GM21529 (cell line): Measurements from ENCODE around the gene VWCE.

Source experiments
- ATAC-seq: cut with Tn5 transposase; IDR thresholded peaks from one replicate; pipeline ENCODE4 v1.9.1; 2021; ENCODE audit not compliant: unreplicated experiment

VWCE gene, protein sequence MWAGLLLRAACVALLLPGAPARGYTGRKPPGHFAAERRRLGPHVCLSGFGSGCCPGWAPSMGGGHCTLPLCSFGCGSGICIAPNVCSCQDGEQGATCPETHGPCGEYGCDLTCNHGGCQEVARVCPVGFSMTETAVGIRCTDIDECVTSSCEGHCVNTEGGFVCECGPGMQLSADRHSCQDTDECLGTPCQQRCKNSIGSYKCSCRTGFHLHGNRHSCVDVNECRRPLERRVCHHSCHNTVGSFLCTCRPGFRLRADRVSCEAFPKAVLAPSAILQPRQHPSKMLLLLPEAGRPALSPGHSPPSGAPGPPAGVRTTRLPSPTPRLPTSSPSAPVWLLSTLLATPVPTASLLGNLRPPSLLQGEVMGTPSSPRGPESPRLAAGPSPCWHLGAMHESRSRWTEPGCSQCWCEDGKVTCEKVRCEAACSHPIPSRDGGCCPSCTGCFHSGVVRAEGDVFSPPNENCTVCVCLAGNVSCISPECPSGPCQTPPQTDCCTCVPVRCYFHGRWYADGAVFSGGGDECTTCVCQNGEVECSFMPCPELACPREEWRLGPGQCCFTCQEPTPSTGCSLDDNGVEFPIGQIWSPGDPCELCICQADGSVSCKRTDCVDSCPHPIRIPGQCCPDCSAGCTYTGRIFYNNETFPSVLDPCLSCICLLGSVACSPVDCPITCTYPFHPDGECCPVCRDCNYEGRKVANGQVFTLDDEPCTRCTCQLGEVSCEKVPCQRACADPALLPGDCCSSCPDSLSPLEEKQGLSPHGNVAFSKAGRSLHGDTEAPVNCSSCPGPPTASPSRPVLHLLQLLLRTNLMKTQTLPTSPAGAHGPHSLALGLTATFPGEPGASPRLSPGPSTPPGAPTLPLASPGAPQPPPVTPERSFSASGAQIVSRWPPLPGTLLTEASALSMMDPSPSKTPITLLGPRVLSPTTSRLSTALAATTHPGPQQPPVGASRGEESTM

DNA sequence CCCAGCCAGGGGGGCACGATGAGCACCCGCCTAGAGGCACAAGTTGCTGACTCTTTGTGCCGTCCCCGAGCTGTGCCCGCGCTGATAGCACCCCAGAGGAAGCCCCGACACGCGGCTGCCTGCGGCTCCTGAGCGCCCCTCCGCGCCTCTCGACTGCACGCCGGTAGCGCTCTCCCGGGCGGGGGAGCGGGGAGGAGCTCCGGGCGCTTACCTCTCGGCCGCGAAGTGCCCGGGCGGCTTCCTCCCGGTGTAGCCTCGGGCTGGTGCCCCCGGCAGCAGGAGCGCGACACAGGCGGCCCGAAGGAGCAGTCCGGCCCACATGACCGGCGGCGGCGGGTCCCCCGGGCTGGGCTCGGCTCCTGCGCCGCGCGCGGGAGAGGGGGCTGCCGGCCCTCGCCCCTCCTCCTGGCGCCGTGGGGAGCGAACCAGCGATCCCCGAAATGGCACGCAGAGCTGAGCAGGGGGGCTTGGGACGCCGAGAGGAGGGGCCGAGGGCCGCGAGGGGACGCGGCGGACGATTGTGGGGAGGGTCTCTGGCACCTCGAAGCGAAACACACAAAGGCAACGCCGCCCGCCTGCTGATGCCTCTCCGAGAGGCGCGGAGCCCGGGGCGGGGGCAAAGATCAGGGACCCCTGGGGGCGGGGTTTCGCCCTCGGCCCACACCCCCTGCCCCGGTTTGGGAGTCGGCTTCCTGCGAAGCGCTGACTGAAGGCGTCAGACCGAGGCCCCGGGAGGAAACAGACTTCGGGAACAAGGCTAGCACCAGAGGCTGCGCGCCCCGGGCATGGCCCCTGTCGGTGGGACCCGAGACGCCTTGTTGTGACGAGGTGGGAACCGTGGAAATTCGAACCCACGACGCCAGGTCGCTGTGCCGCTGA lies at the start of gene VWCE:
VWCE (minus strand) TSS at position 600 of the 879 bp plus-strand sequence; CDS start at position 321, 279 bp downstream.
- peak; percentile 72 for ATAC-seq

DNA sequence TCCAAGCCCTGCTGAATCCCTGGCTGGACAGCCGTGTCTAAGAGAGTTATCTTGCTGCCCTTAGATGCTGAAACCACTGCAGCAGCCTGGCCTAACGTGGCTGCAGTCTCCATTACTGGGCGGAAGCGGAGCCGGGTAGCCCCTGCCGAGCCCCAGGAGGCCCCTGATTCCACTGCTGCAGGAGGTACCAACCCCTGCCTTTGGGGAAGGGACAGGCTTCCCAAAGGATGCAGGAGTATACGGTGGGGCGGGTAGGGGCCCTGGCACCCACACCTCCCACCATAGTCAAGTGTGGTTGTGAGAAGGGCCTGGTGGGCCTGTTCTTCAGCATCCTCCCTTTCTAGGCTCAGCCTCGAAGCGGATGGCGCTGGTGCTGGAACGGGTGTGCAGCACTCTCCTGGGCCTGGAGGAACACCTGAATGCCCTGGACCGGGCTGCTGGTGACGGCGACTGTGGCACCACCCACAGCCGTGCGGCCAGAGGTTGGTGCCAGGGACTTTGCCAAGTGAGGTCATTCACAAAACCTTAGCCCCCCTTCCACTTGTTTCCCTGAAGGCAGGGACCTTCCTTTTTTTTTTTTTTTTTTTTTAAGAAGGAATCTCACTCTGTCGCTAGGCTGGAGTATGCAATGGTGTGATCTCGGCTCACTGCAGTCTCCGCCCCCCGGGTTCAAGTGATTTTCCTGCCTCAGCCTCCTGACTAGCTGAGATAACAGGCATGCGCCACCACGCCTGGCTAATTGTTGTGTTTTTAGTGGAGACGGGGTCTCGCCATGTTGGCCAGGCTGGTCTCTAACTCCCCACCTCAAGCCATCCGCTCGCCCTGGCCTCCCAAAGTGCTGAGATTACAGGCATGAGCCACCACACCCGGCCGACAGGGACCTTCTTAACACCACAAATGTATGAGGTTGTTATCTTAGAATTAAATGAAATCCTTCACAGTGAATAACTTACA lies 49.0 kb upstream of the VWCE start:
- no peak for ATAC-seq

DNA sequence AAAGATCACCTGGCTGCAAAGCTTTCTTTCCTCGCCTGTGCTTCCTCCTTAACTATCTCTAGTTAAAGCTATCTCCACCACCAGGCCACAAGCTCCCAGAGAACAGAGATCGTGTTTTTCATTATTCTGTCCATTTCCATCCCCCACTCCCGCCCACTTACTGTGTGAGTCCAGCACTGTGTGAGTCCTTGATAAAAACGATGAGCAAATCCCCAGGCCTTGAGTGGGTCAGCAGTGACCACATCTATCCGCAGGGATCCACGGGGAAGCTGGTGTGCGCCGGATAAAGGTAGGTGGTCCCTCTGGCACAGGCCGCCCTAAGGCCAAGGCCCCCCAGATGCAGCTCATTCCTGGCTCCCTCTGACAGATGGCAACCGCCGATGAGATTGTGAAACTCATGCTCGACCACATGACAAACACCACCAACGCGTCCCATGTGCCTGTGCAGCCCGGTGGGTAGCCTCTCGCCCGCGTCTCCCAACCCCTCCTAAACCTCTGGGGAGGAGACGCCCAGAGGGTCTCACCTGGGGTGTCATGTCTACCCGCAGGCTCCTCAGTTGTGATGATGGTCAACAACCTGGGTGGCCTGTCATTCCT lies 47.2 kb upstream of the VWCE start:
- no peak for ATAC-seq

DNA sequence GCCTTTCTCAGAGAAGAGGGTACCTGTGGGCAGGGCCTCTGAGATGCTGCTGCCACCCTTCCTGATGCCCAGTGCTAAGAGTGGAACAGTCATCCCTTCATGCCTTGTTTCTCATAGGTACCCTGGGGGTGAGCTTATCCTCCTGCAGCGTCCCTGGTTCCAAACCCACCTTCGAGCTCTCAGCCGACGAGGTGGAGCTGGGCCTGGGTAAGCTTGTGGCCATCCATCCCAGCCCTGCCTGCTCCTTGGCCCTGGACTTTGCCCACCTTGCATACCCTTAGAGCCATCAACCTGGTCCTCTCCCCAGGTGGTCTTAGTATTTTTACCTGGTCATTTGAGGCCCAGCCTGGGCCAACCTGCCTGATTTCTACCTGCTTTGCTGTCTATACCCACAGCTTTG lies 46.6 kb upstream of the VWCE start:
- no peak for ATAC-seq

DNA sequence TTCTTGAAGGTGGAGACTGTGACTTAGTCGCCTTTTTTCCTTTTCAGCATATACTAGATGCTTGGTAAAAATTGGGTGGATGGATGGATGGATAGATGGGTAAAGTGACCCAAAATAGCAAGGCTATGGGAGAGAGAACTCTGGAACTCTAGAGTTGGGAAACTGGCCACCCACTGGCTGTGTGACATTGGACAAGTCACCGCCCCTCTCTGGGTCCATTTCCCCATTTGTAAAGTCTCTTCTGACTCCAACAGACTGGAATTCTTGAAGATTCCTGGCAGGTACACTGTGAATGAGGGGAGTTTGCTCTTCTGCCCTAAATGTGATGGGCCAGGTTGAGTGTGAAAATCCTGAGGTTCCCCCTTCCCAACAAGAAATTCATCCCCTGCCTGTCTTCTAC lies 45.9 kb upstream of the VWCE start:
- no peak for ATAC-seq

DNA sequence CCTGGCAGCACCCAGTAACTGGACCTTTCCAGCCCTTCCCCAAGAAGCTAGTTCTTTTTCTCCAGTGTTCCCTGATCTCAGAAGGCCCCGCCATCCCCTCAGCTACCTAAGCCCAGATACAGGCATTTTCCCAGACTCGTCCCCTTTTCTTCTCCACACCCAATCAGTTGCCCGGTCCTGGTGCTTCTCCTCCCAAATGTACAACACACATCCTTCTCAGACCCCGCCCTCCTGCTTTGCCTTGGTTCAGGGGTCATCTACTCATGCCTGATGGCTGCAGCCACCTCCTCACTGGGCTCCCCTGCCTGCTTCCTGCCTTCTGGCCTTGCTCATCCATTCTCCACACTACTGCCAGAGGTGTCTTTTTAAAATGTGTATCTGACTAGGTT lies 44.4 kb upstream of the VWCE start:
- no peak for ATAC-seq

DNA sequence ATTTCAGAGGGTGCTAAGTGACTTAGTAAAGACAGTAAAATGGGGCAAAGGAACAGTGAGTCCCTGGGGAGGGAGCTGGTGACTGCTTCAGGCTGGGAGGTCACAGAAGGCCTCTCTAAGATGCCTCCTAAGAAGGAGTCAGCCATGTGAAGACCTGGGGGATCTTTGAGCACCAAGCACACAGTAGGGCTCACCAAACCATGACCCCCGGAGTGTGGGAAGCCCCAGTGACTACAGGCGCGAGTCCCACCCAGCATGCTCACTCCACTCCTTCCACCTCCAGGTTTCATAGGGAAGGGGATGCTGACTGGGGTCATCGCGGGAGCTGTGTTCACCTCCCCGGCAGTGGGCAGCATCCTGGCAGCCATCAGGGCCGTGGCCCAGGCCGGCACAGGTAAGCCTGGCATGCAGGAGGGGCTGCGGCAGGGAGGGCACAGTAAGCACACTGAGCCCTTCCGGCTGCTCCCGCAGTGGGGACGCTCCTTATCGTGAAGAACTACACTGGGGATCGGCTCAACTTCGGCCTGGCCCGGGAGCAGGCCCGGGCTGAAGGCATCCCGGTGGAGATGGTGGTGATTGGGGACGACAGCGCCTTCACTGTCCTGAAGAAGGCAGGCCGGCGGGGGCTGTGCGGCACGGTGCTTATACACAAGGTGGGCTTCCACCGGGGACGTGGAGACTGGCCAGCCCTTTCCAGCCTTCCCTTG lies 43.8 kb upstream of the VWCE start:
- no peak for ATAC-seq

DNA sequence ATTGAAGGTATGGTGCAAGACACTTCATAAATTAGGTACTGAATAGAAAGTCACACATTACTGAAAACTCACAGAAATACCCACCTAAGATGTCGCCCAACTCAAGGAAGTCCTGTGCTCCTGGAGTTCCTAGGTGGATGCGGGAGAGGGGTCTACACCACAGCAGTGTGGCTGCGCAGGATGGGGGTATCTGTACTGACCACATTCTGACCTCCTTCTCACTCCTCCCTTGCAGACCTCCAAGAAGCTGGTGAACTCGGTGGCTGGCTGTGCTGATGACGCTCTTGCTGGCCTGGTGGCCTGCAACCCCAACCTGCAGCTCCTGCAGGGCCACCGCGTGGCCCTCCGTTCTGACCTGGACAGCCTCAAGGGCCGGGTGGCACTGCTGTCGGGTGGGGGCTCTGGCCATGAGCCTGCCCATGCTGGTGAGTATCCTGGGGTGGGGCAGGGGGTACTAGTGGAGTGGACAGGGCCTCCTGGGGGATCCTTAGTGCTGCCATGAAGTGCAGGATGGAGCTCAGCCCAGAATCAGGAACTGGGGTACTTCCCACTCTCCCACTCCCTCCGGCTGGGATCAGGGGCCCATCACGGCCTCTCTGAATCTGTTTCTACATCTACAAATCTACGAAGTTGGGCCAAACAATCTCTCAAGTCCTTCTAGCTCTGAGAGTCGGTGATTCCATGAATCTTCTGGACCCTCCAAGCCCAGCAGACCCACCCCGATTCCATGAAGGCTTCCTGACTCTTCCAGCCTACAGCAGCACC lies 42.8 kb upstream of the VWCE start:
- no peak for ATAC-seq

DNA sequence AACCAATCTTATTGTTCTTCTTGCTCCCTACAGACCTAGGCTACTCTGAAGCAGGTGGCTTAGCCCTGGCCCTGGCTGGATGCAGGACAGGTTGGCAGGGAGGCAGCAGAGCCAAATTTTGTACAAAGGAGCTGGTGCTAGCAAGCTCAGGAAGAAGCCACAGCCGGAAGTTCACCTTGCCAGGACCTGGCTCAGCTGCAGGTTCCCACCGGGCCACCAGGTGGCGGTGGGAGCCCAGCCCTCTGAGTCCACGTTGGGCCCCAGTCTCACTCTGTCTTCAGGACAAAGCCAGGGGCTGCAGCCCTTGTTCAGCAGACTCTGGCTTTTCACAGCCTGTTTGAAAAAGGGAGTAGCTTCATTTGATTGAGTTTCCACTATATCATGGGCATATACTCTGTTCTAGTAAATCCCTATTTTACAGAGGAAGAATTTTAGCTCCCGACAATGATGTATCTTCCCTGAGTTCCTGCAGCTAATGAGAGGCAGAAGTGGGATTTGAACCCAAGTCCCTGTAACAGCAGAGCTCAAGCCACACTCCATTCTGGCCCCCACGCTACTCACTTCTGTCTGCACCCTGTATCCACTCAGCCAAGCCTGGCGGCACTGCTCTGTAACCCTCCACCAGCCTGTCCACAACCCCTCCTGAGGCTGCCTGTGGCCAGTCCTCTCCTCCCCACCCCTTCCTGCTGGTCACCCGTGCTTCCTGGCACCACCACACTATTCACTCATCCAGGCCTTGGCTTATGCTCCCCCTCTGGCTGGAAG lies 41.2 kb upstream of the VWCE start:
- ATAC-seq, result peak; percentile 46

DNA sequence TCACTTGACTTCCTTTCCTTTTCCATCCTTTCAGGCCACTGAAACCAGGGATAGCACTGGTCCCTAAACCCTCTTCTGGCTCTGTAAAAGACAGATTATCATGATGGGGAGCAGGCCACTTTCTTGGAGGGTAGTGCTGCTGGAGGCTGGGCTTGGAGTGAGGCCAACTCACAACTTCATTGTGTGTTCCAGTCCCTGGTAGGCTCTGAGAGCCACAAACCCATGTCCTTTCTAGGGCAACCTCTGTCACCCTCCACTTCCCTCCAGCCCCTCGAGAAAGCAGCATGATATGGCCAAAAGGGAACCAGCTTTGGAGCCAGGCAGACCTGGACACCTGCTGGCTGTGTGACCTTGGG lies 40.2 kb upstream of the VWCE start:
- no peak for ATAC-seq

DNA sequence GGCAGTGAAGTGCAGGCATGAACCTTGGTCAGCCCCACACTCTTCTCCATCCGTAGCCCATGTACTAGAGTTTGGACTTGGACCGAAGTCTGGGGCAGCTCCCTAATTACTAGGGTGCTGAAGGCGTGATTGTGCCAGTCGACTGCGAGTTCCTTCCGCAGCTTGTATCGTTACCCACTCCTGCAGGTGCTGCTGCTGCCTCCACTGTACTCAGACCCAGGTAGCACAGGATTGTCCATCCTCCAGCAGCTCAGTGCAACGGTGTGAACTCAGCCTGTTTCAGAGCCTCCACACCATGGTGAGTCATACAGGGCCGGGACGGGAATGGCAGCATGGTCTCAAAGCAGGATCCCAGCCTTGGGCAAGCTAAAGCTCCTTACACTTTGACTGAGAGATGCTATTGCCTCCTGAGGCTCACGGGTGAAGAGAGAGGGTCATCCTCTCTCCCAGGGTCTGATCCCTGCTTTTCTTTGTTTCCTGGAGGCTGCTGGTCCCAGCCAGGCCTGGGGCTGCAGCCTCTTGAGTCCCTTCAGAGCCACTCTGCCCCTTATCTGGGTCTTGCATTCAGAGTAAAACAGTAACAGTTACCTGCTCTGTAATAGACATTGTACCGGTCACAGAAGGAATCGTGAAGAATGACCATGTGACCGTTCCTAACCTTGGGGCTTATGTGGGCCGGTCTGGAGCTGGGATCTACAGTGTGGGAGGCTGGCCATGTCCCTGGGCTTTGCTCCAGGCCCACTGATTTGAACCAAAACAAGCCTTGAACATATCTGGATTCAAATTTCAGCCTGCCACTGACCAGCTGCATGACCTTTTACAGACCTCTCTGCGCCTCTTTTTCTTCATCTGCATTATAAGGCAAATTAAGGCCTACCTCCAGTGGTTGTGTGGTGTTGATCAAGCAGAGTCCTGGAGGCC lies 39.6 kb upstream of the VWCE start:
- ATAC-seq, result no peak

DNA sequence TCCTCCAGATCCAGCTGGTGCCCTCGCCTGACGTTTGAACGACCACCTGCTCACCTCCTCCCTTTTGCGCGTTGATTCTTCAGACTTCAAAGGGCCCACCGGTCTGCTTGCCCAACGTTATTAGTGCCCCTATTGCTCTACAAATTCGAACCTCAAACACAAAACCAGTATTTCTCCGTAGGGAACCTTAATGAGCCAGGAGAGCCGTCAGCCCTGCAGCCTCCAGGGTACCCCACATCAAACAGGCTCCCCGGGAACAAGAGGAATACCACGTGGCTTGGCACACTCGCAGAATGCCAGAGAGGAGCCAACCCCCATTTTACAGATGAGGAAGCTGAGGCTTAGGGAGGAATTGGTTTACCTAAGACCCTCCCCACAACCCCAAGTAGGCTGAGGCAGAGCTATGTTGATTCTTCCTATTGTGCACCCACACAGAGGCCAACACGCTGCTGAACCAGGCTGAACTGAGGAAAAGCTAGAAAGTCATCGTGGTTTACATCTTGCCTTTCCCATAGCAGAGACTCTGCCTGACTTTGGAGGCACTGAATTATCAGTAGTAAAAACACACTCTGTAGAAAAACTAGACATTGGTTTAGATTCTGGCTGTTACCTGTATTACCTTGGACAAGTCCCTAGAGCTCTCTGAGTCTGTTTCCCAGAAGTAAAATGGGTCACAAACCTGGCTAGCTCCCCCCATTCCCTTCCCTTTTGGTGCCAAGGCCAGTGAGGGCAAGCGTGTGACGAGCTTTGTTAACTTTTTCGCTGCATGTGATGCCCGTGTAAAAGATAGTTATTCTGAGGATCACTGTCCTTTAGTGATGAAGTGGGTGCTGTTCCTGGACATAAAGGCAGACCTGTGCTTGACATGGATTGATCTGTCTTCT lies 38.7 kb upstream of the VWCE start:
- no peak for ATAC-seq

DNA sequence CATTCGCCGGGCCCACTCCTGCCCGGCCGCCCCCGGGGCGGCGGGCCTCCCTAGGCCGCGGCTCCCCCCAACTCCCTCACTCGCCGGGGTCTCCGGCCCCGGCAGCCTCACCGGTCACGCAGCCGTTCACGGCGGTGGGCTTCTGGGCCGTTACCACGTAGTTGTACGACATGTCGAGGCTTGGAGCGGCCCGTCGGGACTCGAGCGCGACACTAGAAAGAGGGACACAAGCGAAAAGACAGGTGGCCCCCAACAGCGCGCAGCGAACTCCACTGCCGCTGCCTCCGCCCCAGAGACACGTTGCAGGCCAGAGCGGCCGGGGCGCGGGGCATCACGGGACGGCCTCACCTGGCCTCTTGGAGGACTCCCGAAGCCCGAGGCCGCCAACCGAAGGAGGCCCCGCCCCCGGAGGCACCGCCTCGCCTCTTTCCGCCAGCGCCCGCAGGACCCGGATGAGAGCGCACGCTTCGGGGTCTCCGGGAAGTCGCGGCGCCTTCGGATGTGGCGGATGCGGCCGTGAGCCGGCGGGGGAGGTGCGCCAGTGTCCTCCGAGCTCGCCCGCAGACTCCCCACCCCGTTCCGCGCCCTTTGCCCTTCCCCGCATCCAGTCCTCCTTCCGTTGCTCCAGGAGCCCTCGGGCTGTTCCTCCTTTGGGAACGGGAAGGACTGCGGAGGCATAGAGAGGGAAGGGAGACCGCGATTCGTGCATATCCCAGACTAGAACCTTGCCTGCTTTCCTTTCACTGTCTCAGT lies 37.9 kb upstream of the VWCE start, which contains the start of the genes DDB1 and TKFC:
DDB1 (minus strand) TSS at position 309 of the 753 bp plus-strand sequence; CDS start at position 172, 137 bp downstream.
TKFC (plus strand) TSS at position 432 of the 753 bp plus-strand sequence. CDS start 1,501 bp downstream, outside the sequence.
- ATAC-seq, result peak; percentile 89

DNA sequence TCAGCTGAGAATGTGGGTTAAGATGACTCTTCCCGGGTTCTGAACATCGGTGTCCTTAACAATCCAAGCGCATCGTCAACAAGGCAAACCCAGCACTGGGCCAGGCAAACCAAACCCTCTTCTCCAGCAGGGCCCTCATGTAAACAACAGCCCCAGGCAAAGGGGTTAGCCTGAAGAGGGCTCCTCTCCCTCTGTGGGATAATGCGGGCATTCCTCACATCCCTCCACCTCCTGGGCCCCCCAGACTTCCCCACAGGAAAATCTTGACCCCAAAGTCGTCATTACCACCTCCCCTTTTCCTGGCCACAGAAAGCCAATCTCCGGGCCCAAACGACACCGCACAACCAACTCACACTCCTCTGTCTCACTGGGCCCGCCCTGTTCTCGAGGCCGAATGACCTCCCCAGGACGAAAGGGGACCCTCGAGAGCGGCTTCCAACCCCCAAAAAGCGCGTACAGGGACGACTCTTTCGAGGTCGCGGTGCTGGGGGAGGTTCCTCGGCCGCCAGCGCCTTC lies 37.2 kb upstream of the VWCE start:
- no peak for ATAC-seq
